HepG2 (cell line): ENCODE results near the gene RGS14.

Experiments
- ARHGAP35 ChIP-seq: sonication (generic); formaldehyde crosslinking; IDR thresholded peaks from 2 replicates; pipeline ENCODE4 v1.9.0; 2022; ENCODE audit warnings: mild to moderate bottlenecking, inconsistent platforms, moderate library complexity, missing genetic modification reagents, borderline replicate concordance
- ATRX ChIP-seq: sonication (generic); formaldehyde crosslinking; IDR thresholded peaks from 2 replicates; pipeline ENCODE4 v1.4.0; 2020; ENCODE audit warnings: missing genetic modification reagents, borderline replicate concordance
- CREB1 ChIP-seq, 2 experiments: fragments of 450-650 bp in 1 of 2; IDR thresholded peaks; 2 replicates each; pipeline ENCODE4 v1.6.1; 2016 to 2017; ENCODE audit warnings: control low read depth in 1 of 2, mild to moderate bottlenecking in 1 of 2, missing compliant biosample characterization in 1 of 2, missing genetic modification characterization in 1 of 2
- KAT7 ChIP-seq: IDR thresholded peaks from 2 replicates; pipeline ENCODE4 v1.6.1; 2018; ENCODE audit warnings: borderline replicate concordance, missing compliant biosample characterization
- REST ChIP-seq, 2 experiments: IDR thresholded peaks; 2 replicates each; pipeline ENCODE4 v1.6.1; 2011 to 2012; ENCODE audit warnings: low read length in 2 of 2, borderline replicate concordance in 1 of 2, low read depth in 1 of 2, mild to moderate bottlenecking in 1 of 2, moderate library complexity in 1 of 2
- TBP ChIP-seq: sonication (generic); formaldehyde crosslinking; IDR thresholded peaks from 2 replicates; pipeline ENCODE4 v1.5.0; 2020; ENCODE audit warnings: missing genetic modification reagents
- TCF12 ChIP-seq, 2 experiments: fragments of 450-650 bp in 1 of 2; sonication (generic) in 1 of 2; formaldehyde crosslinking in 1 of 2; IDR thresholded peaks; 2 replicates each; pipeline versions ENCODE4 v1.6.1 to v1.8.0; 2017 to 2022; ENCODE audit warnings: antibody characterized with exemption in 1 of 2, mild to moderate bottlenecking in 1 of 2, missing genetic modification reagents in 1 of 2, moderate library complexity in 1 of 2
- ZFP1 ChIP-seq: IDR thresholded peaks from 2 replicates; pipeline ENCODE4 v1.6.1; 2016
- ZNF407 ChIP-seq: sonication (generic); formaldehyde crosslinking; IDR thresholded peaks from one replicate; pipeline ENCODE4 v1.5.1; 2020; ENCODE audit warnings: mild to moderate bottlenecking, missing genetic modification reagents; ENCODE audit errors: not compliant biosample characterization
- ZNF646 ChIP-seq: sonication (generic); formaldehyde crosslinking; IDR thresholded peaks from 2 replicates; pipeline ENCODE4 v1.9.0; 2021; ENCODE audit warnings: mild to moderate bottlenecking, missing genetic modification reagents
- ZZZ3 ChIP-seq: sonication (generic); formaldehyde crosslinking; IDR thresholded peaks from 2 replicates; pipeline ENCODE4 v1.4.0; 2020; ENCODE audit warnings: missing genetic modification reagents, mild to moderate bottlenecking, borderline replicate concordance

- TF ChIP-seq TBP, result no peak
- TF ChIP-seq KAT7, result no peak
- TF ChIP-seq REST (IDR thresholded peaks at IDR 0.05; ENCODE audit: borderline replicate concordance in 1 of 2, low read depth in 1 of 2, low read length in 2 of 2), result no peak
- TF ChIP-seq TCF12 (IDR thresholded peaks at IDR 0.05), result no peak
- TF ChIP-seq TCF12 (CRISPR knock-in tag; IDR thresholded peaks at IDR 0.05), result no peak
- TF ChIP-seq ZFP1 (CRISPR knock-in tag), result no peak
- no peak for TF ChIP-seq CREB1 (IDR thresholded peaks at IDR 0.05)
- TF ChIP-seq CREB1 (CRISPR knock-in tag; IDR thresholded peaks at IDR 0.05), result no peak
- TF ChIP-seq ZZZ3, result no peak
- TF ChIP-seq ZNF646 (CRISPR knock-in tag), result no peak
- no peak for TF ChIP-seq ATRX (CRISPR knock-in tag)
- no peak for TF ChIP-seq ARHGAP35 (CRISPR knock-in tag)
- no peak for TF ChIP-seq ZNF407 (CRISPR knock-in tag)
Observed at GRCh38 chr5:177354711-177355110, 3.0 kb upstream of the RGS14 start.
